NCI-H128 (cell line): Measurements from ENCODE around the gene CD109.
"Not testable (repeated sequence)": the region's sequence is repeated elsewhere in the genome, so short reads cannot be mapped to it uniquely, and the experiment has no call there.

Experiments used
- DNase-seq: peaks from one replicate; lab custom pipeline; 2025; ENCODE audit not compliant: unreplicated experiment; lab: John Stamatoyannopoulos, UW

Gene CD109

DNA sequence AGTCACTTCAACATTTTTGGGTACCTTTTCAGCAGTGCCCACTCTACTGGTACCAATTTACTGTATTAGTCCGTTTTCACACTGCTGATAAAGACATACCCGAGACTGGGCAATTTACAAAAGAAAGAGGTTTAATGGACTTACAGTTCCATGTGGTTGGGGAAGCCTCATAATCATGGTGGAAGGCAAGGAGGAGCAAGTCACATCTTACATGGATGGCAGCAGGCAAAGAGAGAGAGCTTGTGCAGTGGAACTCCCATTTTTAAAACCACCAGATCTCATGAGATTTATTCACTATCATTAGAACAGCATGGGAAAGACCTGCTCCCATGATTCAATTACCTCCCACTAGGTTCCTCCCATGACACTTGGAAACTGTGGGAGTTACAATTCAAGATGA lies 12.4 kb upstream of the CD109 start:
- not testable (repeated sequence) for DNase-seq

- no peak for DNase-seq
Measured at GRCh38 chr6:73688351-73688750, 7.7 kb upstream of the CD109 start.

DNA sequence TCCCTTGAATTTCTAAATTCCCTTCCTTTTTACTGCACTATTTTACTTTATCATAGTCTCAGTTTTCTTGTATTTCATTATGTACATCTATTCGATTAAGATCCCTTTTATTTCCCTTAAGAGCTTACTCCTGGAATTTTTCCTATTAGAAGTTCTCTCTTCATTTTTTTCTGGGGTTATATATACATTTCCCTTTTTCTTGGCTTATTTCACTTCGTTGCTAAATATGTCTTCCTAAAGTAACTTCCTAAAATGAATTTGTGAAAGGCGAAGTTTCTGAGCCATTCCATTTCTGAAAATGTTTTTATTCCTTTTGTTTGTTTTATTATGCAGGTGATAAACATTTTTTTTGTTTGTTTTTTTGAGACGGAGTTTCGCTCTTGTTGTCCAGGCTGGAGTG lies 5.9 kb upstream of the CD109 start:
- DNase-seq: no peak

DNA sequence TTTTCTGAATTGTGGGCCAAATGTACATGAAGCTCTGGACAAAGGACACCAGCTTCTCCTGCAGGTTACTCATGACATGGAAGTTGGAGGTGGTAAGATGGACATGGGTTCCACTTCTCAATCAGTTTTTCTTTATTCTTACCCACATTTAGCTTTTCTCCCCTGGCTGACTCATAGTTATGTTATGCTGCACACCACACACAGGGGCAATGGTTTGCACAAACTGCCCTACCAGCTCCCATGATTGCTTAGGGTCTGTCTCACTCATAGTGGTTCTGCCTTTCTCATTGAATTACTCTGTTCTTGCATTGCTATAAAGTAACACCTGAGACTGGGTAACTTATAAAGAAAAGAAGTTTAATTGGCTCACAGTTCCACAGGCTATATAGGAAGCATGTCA lies 4.5 kb upstream of the CD109 start:
- DNase-seq: no peak

DNA sequence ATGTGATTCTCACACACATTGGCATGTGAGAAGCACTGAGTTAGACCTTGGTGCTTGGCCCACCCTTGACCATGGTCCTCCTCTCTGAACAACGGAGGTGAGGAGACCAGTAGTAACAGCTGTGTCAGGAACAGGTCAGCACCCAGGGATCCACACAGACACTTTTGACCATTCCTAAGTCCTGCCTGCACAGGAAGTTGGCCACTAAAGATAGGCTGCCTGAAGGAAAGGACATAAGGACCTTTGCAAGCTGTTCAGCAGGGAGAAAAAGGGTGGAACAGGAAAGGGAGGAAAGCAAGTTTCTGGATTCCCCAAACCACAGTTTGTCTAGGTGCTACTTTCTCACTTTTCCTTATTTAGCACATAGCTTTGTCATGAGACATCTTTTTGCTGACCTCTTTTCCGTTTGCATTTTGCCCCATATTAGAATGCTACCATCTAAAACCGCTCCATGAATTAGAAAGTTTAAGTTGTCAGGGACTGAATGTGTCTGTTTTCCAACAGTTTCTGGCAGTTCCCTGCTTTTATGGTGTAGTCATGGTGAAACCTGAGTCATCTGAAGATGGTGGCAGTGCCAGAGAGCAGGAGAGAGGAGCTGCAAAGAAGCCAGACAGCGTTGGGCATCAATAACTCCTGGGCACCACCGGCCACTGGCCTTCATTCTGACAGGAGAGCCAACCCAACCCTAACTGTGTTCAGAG lies 1.1 kb upstream of the CD109 start:
- no peak for DNase-seq

DNA sequence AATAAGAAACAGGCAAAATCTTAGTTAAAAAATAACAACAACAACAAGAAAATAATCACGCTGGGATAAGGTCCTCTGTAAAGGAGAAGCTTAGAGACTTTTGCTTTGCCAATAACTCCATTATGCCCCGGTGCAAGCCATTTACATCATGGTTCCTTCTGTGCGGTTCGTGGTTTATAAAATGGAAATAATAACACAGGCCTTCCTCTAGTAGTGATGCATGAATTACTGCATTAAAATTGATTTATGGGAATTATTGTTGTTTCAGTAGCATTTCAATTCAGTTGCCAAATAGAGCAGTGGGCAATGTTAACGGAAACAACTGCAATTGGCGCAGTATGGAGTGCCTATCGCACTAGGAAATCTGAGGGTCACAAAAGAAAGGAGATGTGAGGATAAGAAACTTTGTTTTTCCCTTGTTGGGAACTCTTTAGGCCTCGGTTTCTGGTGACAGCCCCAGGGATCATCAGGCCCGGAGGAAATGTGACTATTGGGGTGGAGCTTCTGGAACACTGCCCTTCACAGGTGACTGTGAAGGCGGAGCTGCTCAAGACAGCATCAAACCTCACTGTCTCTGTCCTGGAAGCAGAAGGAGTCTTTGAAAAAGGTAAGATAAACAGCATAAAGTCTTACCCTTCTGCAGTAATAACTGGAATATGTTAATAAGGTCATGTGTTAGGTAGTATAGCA lies 1.1 kb downstream of the CD109 start:
- DNase-seq: no peak

GRCh38 chr6:73699676-73700459 lies 3.9 kb downstream of the CD109 start:
- no peak for DNase-seq

GRCh38 chr6:73702444-73702843 lies 6.4 kb downstream of the CD109 start:
- no peak for DNase-seq

GRCh38 chr6:73703466-73703865 lies 7.5 kb downstream of the CD109 start:
- no peak for DNase-seq

- no peak for DNase-seq
Measured at GRCh38 chr6:73704260-73704659, 8.3 kb downstream of the CD109 start.

DNA sequence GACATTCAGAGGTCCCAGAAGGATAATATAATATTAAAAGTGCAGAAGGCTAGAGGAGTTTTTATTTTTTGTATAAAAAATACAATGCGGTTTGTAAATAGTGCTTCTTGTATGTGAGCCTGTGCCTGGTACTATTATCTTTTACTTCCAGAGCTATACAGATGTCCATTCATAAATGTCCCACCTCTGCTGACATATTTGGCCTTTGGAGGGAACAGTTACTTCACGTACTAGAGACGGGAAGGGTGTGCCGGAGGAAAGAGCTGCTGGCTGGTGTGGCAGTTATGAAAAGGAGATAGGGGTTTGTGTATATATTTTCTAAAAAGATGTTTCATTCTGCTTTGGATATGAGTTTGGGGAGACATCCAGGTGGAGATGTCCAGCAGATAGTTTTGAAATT lies 8.8 kb downstream of the CD109 start:
- DNase-seq: no peak

GRCh38 chr6:73706971-73707370 lies 11.0 kb downstream of the CD109 start:
- DNase-seq: no peak

GRCh38 chr6:73710470-73710869 lies 14.5 kb downstream of the CD109 start:
- DNase-seq: no peak

GRCh38 chr6:73710948-73711347 lies 14.9 kb downstream of the CD109 start:
- DNase-seq: no peak

GRCh38 chr6:73712535-73713173 lies 16.7 kb downstream of the CD109 start:
- no peak for DNase-seq

GRCh38 chr6:73713426-73714147 lies 17.6 kb downstream of the CD109 start:
- DNase-seq: no peak

GRCh38 chr6:73715111-73715508 lies 19.1 kb downstream of the CD109 start:
- DNase-seq: not testable (repeated sequence)

DNA sequence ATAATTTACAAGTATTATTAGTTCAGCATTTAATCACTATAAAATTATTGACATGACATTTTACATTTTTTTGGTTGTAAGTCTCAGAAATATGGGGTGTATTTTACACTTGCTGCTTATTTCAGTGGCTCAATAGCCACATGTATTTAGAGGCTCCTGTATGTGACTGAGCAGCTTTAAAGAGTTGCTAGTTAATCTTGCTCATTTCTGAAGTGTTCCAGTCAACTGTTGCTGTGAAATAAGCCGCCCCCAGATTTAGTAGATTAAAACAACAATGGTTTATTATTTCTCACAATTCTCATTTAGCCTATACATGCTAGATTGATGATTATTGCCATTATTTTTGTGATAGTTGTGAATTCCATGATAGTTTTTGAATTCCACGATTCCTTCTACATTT lies 23.0 kb downstream of the CD109 start:
- no peak for DNase-seq

DNA sequence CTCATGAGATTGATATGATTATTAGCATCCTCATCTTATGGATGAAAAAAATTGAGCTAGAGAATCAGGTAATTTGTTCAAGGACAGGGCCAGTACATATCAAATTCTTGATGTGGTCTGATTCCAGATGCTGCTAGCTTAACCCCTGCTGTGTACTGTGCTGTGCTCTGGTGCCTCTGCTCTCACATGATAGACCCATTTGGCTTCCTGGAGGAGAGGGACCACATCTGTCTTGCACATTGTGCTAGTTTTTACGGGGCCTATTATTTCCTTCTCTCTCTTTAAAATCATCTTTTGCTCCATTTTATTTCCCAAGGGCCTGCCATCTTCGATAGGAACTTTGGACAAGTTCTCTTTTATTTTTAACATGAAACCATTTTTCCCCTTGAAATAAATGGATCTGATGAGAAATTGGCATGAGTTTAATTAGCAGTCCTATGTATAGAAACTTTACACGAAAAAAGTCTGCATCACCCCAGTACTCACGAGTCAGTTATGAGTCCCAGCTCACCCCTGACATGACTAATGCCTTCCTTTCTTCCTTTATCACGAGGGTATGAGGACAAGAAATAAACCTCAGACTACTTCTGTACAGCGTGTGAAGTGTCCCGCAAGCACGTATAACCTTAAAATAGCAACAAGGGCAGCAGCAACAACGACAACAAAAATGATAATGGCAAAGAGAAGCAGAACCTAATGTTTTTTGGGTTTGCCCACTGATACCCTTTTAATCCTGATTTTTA lies 26.5 kb downstream of the CD109 start:
- no peak for DNase-seq

DNA sequence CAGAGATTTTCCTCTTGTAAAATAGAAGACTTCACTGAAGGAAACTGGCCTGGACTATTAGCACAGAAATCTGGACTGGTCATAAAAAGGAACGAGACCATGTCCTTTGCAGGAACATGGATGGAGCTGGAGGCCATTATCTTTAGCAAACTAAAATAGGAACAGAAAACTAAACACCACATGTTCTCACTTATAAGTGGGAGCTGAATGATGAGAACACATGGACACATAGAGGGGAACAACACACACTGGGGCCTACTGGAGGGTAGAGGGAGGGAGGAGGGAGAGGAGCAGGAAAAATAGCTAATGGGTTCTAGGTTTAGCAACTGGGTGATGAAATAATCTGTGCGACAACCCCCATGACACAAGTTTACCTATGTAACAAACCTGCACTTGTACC lies 27.5 kb downstream of the CD109 start:
- not testable (repeated sequence) for DNase-seq
